Keratinocyte (primary cell): ENCODE measurements around the gene STXBP5L.

ENCODE experiments used
- EZH2 ChIP-seq: IDR thresholded peaks from one replicate; pipeline ENCODE4 v1.6.1; 2012; ENCODE audit warnings: inconsistent platforms, mild to moderate bottlenecking, low read length, moderate library complexity
- TF ChIP-seq, protein P1 (sequence below), 3 experiments: IDR thresholded peaks in 1 of 3; conservative IDR thresholded peaks in 1 of 3; optimal IDR thresholded peaks in 1 of 3; 2 replicates in 2 of 3; 3 replicates in 1 of 3; pipeline versions ENCODE3 to v1.5.1; 2011; ENCODE audit warnings: low read length in 3 of 3, mild to moderate bottlenecking in 3 of 3, moderate library complexity in 2 of 3, control low read depth in 1 of 3, inconsistent platforms in 1 of 3; ENCODE audit not compliant: insufficient read depth in 2 of 3; ENCODE audit errors: extremely low read depth in 1 of 3

- TF ChIP-seq, protein P1, sequence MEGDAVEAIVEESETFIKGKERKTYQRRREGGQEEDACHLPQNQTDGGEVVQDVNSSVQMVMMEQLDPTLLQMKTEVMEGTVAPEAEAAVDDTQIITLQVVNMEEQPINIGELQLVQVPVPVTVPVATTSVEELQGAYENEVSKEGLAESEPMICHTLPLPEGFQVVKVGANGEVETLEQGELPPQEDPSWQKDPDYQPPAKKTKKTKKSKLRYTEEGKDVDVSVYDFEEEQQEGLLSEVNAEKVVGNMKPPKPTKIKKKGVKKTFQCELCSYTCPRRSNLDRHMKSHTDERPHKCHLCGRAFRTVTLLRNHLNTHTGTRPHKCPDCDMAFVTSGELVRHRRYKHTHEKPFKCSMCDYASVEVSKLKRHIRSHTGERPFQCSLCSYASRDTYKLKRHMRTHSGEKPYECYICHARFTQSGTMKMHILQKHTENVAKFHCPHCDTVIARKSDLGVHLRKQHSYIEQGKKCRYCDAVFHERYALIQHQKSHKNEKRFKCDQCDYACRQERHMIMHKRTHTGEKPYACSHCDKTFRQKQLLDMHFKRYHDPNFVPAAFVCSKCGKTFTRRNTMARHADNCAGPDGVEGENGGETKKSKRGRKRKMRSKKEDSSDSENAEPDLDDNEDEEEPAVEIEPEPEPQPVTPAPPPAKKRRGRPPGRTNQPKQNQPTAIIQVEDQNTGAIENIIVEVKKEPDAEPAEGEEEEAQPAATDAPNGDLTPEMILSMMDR (optimal IDR thresholded peaks at IDR 0.05 in 1 of 3, IDR thresholded peaks at IDR 0.05 in 1 of 3, conservative IDR thresholded peaks at IDR 0.05 in 1 of 3; ENCODE audit: extremely low read depth in 1 of 3, insufficient read depth in 2 of 3, low read length in 3 of 3) = no peak
- TF ChIP-seq EZH2 = no peak
Measured at GRCh38 chr3:121295979-121296378, 388.0 kb downstream of the STXBP5L start.
